WTC11 (cell line): Measurements from ENCODE around the gene DNAAF9. TPM values are rescaled to one million over a fixed set of nuclear protein-coding genes. Genes with fewer than 3 reads are reported as not detected.

Source experiments
- ATAC-seq: fragments of 200-7000 bp; cut with Tn5 transposase; 2 replicates; pipeline ENCODE4 v1.10.0; 2021; ENCODE audit warnings: mild to moderate bottlenecking, moderate library complexity
- CTCF ChIA-PET: fragments of 300-600 bp; sonication (Branson Sonifier 250); formaldehyde crosslinking; loops from one replicate; lab custom pipeline; 2021; ENCODE audit warnings: antibody characterized with exemption; lab: Charles Lee
- POLR2A ChIA-PET: fragments of 350-600 bp; sonication (Branson Sonifier 250); formaldehyde crosslinking; loops from one replicate; lab custom pipeline; 2021; ENCODE audit warnings: antibody characterized with exemption; lab: Charles Lee
- DNase-seq: peaks from one replicate; pipeline ENCODE4 v3.0.0; 2021; ENCODE audit warnings: low spot score
- H3K27ac Mint-ChIP-seq: 2 replicates; pipeline ENCODE4 v1.8.0; 2021; ENCODE audit warnings: mixed read lengths
- H3K27me3 Mint-ChIP-seq: 2 replicates; pipeline ENCODE4 v1.8.0; 2021; ENCODE audit warnings: low read depth, mild to moderate bottlenecking, moderate library complexity, mixed read lengths
- H3K36me3 Mint-ChIP-seq: 2 replicates; pipeline ENCODE4 v1.8.0; 2021; ENCODE audit warnings: mixed read lengths
- H3K4me1 Mint-ChIP-seq: 2 replicates; pipeline ENCODE4 v1.8.0; 2022; ENCODE audit warnings: mixed read lengths
- H3K4me3 Mint-ChIP-seq: 2 replicates; pipeline ENCODE4 v1.8.0; 2021; ENCODE audit warnings: mild to moderate bottlenecking, moderate library complexity, mixed read lengths
- H3K9me3 Mint-ChIP-seq: 2 replicates; pipeline ENCODE4 v1.8.0; 2021; ENCODE audit warnings: mixed read lengths
- ERG ChIP-seq: fragments of 250-450 bp; sonication (Bioruptor Pico); IDR thresholded peaks from 2 replicates; pipeline ENCODE4 v1.8.0; 2021; ENCODE audit warnings: mild to moderate bottlenecking
- ESRRA ChIP-seq: sonication (generic); formaldehyde crosslinking; IDR thresholded peaks from 2 replicates; pipeline ENCODE4 v1.8.1; 2022; ENCODE audit warnings: mild to moderate bottlenecking, missing genetic modification reagents, borderline replicate concordance
- GTF2I ChIP-seq: fragments of 250-450 bp; sonication (Bioruptor Pico); conservative IDR thresholded peaks from 2 replicates; pipeline ENCODE4 v1.4.0; 2021; ENCODE audit warnings: mild to moderate bottlenecking
- HMGXB4 ChIP-seq: sonication (generic); formaldehyde crosslinking; IDR thresholded peaks from 2 replicates; pipeline ENCODE4 v1.8.1; 2023; ENCODE audit warnings: mild to moderate bottlenecking, moderate library complexity, missing genetic modification reagents
- JAZF1 ChIP-seq: fragments of 250-450 bp; sonication (Bioruptor Pico); IDR thresholded peaks from 2 replicates; pipeline ENCODE4 v1.9.0; 2021; ENCODE audit warnings: moderate library complexity, mild to moderate bottlenecking, inconsistent platforms
- KAT7 ChIP-seq: sonication (generic); formaldehyde crosslinking; IDR thresholded peaks from 2 replicates; pipeline ENCODE4 v1.8.1; 2023; ENCODE audit warnings: missing genetic modification reagents, mild to moderate bottlenecking, borderline replicate concordance
- MXD4 ChIP-seq: fragments of 250-450 bp; sonication (Bioruptor Pico); IDR thresholded peaks from 2 replicates; pipeline ENCODE4 v1.8.0; 2021; ENCODE audit warnings: mild to moderate bottlenecking, moderate library complexity, borderline replicate concordance
- NFYB ChIP-seq: sonication (generic); formaldehyde crosslinking; conservative IDR thresholded peaks from 2 replicates; pipeline ENCODE4 v1.8.0; 2022; ENCODE audit warnings: low read depth, missing genetic modification reagents
- NR1H2 ChIP-seq: sonication (generic); formaldehyde crosslinking; IDR thresholded peaks from 2 replicates; pipeline ENCODE4 v1.9.0; 2021; ENCODE audit warnings: mild to moderate bottlenecking, moderate library complexity, missing genetic modification reagents
- NR3C1 ChIP-seq: sonication (generic); formaldehyde crosslinking; conservative IDR thresholded peaks from 2 replicates; pipeline ENCODE4 v1.8.1; 2023; ENCODE audit warnings: low read depth, mild to moderate bottlenecking, missing genetic modification reagents
- PRDM15 ChIP-seq: sonication (generic); formaldehyde crosslinking; IDR thresholded peaks from 2 replicates; pipeline ENCODE4 v1.8.0; 2022; ENCODE audit warnings: missing genetic modification reagents
- PRRX2 ChIP-seq: fragments of 250-450 bp; sonication (Bioruptor Pico); IDR thresholded peaks from 2 replicates; pipeline ENCODE4 v1.8.0; 2021; ENCODE audit warnings: mild to moderate bottlenecking
- TEAD4 ChIP-seq: sonication (generic); formaldehyde crosslinking; IDR thresholded peaks from 2 replicates; pipeline ENCODE4 v1.8.0; 2022; ENCODE audit warnings: mild to moderate bottlenecking, missing genetic modification reagents
- TP53 ChIP-seq: sonication (generic); formaldehyde crosslinking; IDR thresholded peaks from 2 replicates; pipeline ENCODE4 v1.8.1; 2023; ENCODE audit warnings: mild to moderate bottlenecking, missing genetic modification reagents
- ZNF121 ChIP-seq: sonication (generic); formaldehyde crosslinking; IDR thresholded peaks from 2 replicates; pipeline ENCODE4 v1.8.0; 2023; ENCODE audit warnings: missing genetic modification reagents
- total RNA-seq: library from RNA; stranded (reverse); gene quantifications from 3 replicates; pipeline ENCODE4 v1.2.3, GENCODE V29; 2021
- TF ChIP-seq, protein P1 (sequence below): fragments of 200-600 bp; IDR thresholded peaks from 2 replicates; pipeline ENCODE4 v1.8.0; 2022; ENCODE audit warnings: antibody characterized with exemption
- TF ChIP-seq, protein P2 (sequence below): sonication (generic); formaldehyde crosslinking; IDR thresholded peaks from 2 replicates; pipeline ENCODE4 v1.8.0; 2022; ENCODE audit warnings: mild to moderate bottlenecking, missing genetic modification reagents
- TF ChIP-seq, protein P3 (sequence below): sonication (generic); formaldehyde crosslinking; IDR thresholded peaks from 2 replicates; pipeline ENCODE4 v1.8.1; 2022; ENCODE audit warnings: low read depth, mild to moderate bottlenecking, moderate library complexity, missing genetic modification reagents, borderline replicate concordance

DNAAF9 gene
- total RNA-seq, 1 experiment from 2014 or later: 6.3 TPM

DNA sequence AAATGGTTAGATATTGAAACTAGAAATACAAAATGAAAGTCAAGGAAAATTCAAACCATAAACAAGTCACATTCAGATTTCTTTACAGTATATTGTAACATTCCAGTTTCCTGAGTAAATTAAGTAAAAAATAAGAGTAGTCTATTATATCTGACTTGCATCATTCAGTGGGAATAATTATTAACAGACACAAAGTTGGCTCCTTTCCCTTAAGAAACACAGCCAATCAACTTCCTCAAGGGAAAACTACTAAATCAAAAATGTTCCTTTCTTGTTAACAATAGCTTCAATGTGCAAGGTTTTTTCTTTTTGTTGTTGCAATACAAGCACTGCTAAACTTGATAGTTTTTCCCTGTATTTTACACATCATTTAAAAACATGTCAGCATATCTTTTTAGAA lies 33.2 kb downstream of the DNAAF9 start:
- DNase-seq (no peak), ATAC-seq (no peak)
- no peaks in the 10 kb centered on the region for H3K27me3 Mint-ChIP-seq
- ChIA-PET POLR2A (no interaction called here), CTCF (no interaction called here)
- no peak overlapping the region for H3K27ac Mint-ChIP-seq
- no peak overlapping the region for H3K4me3 Mint-ChIP-seq
- H3K36me3 Mint-ChIP-seq: peaks cover 60% of the 10 kb centered on the region
- peaks cover 17% of the 10 kb centered on the region for H3K9me3 Mint-ChIP-seq
- TF ChIP-seq ESRRA (no peak), ZNF121 (CRISPR knock-in tag) (no peak), PRDM15 (CRISPR knock-in tag) (no peak), HMGXB4 (no peak), KAT7 (CRISPR knock-in tag) (no peak), NR3C1 (no peak), TEAD4 (CRISPR knock-in tag) (no peak), MXD4 (CRISPR knock-in tag) (no peak), TP53 (CRISPR knock-in tag) (no peak), GTF2I (CRISPR knock-in tag) (no peak), JAZF1 (CRISPR knock-in tag) (no peak), ERG (CRISPR knock-in tag) (no peak), NR1H2 (no peak), PRRX2 (CRISPR knock-in tag) (no peak), NFYB (CRISPR knock-in tag) (no peak)
- TF ChIP-seq, protein P1, sequence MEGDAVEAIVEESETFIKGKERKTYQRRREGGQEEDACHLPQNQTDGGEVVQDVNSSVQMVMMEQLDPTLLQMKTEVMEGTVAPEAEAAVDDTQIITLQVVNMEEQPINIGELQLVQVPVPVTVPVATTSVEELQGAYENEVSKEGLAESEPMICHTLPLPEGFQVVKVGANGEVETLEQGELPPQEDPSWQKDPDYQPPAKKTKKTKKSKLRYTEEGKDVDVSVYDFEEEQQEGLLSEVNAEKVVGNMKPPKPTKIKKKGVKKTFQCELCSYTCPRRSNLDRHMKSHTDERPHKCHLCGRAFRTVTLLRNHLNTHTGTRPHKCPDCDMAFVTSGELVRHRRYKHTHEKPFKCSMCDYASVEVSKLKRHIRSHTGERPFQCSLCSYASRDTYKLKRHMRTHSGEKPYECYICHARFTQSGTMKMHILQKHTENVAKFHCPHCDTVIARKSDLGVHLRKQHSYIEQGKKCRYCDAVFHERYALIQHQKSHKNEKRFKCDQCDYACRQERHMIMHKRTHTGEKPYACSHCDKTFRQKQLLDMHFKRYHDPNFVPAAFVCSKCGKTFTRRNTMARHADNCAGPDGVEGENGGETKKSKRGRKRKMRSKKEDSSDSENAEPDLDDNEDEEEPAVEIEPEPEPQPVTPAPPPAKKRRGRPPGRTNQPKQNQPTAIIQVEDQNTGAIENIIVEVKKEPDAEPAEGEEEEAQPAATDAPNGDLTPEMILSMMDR: no peak
- TF ChIP-seq, protein P2, sequence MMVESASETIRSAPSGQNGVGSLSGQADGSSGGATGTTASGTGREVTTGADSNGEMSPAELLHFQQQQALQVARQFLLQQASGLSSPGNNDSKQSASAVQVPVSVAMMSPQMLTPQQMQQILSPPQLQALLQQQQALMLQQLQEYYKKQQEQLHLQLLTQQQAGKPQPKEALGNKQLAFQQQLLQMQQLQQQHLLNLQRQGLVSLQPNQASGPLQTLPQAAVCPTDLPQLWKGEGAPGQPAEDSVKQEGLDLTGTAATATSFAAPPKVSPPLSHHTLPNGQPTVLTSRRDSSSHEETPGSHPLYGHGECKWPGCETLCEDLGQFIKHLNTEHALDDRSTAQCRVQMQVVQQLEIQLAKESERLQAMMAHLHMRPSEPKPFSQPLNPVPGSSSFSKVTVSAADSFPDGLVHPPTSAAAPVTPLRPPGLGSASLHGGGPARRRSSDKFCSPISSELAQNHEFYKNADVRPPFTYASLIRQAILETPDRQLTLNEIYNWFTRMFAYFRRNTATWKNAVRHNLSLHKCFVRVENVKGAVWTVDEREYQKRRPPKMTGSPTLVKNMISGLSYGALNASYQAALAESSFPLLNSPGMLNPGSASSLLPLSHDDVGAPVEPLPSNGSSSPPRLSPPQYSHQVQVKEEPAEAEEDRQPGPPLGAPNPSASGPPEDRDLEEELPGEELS: no peak
- TF ChIP-seq, protein P3, sequence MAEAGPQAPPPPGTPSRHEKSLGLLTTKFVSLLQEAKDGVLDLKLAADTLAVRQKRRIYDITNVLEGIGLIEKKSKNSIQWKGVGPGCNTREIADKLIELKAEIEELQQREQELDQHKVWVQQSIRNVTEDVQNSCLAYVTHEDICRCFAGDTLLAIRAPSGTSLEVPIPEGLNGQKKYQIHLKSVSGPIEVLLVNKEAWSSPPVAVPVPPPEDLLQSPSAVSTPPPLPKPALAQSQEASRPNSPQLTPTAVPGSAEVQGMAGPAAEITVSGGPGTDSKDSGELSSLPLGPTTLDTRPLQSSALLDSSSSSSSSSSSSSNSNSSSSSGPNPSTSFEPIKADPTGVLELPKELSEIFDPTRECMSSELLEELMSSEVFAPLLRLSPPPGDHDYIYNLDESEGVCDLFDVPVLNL (CRISPR knock-in tag): no peak
- peaks cover 21% of the 10 kb centered on the region for H3K4me1 Mint-ChIP-seq
